H1 (cell line): ENCODE measurements around the gene ZNF670. TPM values are rescaled to one million over a fixed set of nuclear protein-coding genes. Genes with fewer than 3 reads are reported as not detected.
A peak's percentile ranks its signal among the peaks of the same experiment; 100 is the strongest.

Experiments used
- CTCF ChIA-PET: fragments of 300-600 bp; sonication (Branson Sonifier 250); formaldehyde crosslinking; loops from one replicate; lab custom pipeline; 2021; ENCODE audit not compliant: partially characterized antibody; lab: Charles Lee
- POLR2A ChIA-PET: fragments of 300-600 bp; sonication (Branson Sonifier 250); formaldehyde crosslinking; loops from one replicate; lab custom pipeline; 2021; ENCODE audit warnings: inconsistent platforms; ENCODE audit not compliant: partially characterized antibody; lab: Charles Lee
- DNase-seq, 2 experiments: peaks; one replicate each; pipeline versions ENCODE4 v3.0.0 to v3.0.0-alpha.2; 2010 to 2022; ENCODE audit warnings: low spot score in 2 of 2, low read depth in 1 of 2, mixed read lengths in 1 of 2
- FAIRE-seq: peaks from 2 replicates; lab custom pipeline; 2011; peaks lifted over from hg19 to GRCh38; lab: Jason Lieb, UNC
- H2AFZ ChIP-seq: 2 replicates; pipeline ENCODE4 v1.8.1; 2012; ENCODE audit warnings: low read length, inconsistent platforms
- H2AK5ac ChIP-seq: 2 replicates; pipeline ENCODE4 v1.6.1; 2013; ENCODE audit warnings: low read depth, low read length
- H2BK120ac ChIP-seq: replicated peaks from 2 replicates; pipeline ENCODE3; 2013; ENCODE audit warnings: low read depth, low read length, inconsistent platforms
- H2BK12ac ChIP-seq: 2 replicates; pipeline ENCODE4 v1.6.1; 2013; ENCODE audit warnings: low read depth, low read length
- H2BK15ac ChIP-seq: 2 replicates; pipeline ENCODE4 v1.6.1; 2013; ENCODE audit warnings: low read length
- H2BK20ac ChIP-seq: 2 replicates; pipeline ENCODE4 v1.6.1; 2013; ENCODE audit warnings: low read length
- H2BK5ac ChIP-seq: 2 replicates; pipeline ENCODE4 v1.6.1; 2013; ENCODE audit warnings: low read depth, low read length
- H3K14ac ChIP-seq: 2 replicates; pipeline ENCODE4 v1.6.1; 2013; ENCODE audit warnings: inconsistent platforms; ENCODE audit not compliant: insufficient read length
- H3K18ac ChIP-seq: 2 replicates; pipeline ENCODE4 v1.6.1; 2013; ENCODE audit warnings: low read length; ENCODE audit errors: extremely low read depth
- H3K23ac ChIP-seq: 2 replicates; pipeline ENCODE4 v1.6.1; 2013; ENCODE audit warnings: inconsistent platforms; ENCODE audit not compliant: insufficient read length
- H3K23me2 ChIP-seq: 2 replicates; pipeline ENCODE4 v1.6.1; 2013; ENCODE audit warnings: low read depth, low read length
- H3K27ac ChIP-seq: 2 replicates; pipeline ENCODE4 v1.6.1; 2011; ENCODE audit warnings: low read depth, low read length, inconsistent platforms
- H3K27me3 ChIP-seq, 4 experiments: replicated peaks in 1 of 4; 1 replicate in 1 of 4; 2 replicates in 3 of 4; pipeline versions ENCODE4 v1.6.1 to v1.8.1; 2011 to 2013; ENCODE audit warnings: low read length in 3 of 4, mild to moderate bottlenecking in 3 of 4, inconsistent platforms in 2 of 4, mixed read lengths in 2 of 4, moderate library complexity in 1 of 4; ENCODE audit not compliant: control insufficient read depth in 3 of 4, insufficient read depth in 3 of 4; ENCODE audit errors: extremely low read depth in 1 of 4
- H3K36me3 ChIP-seq, 4 experiments: 2 replicates each; pipeline versions ENCODE4 v1.6.1 to v1.8.1; 2011 to 2013; ENCODE audit warnings: mild to moderate bottlenecking in 4 of 4, low read length in 3 of 4, moderate library complexity in 2 of 4, control low read depth in 1 of 4, inconsistent platforms in 1 of 4; ENCODE audit not compliant: insufficient read depth in 4 of 4, control insufficient read depth in 2 of 4
- H3K4ac ChIP-seq: replicated peaks from 2 replicates; pipeline ENCODE3; 2013; ENCODE audit warnings: low read length, low read depth, mixed read lengths, inconsistent platforms; ENCODE audit not compliant: insufficient read length
- H3K4me1 ChIP-seq, 4 experiments: replicated peaks in 1 of 4; 1 replicate in 1 of 4; 2 replicates in 3 of 4; pipeline versions ENCODE4 v1.6.1 to v1.8.1; 2011 to 2013; ENCODE audit warnings: low read length in 3 of 4, inconsistent platforms in 2 of 4, mixed read lengths in 1 of 4; ENCODE audit not compliant: insufficient read depth in 4 of 4, control insufficient read depth in 3 of 4
- H3K4me2 ChIP-seq, 2 experiments: 2 replicates each; pipeline versions ENCODE4 v1.6.1 to v1.8.1; 2011 to 2013; ENCODE audit warnings: low read depth in 2 of 2, low read length in 2 of 2, control low read depth in 1 of 2, inconsistent platforms in 1 of 2, mild to moderate bottlenecking in 1 of 2; ENCODE audit not compliant: insufficient read depth in 1 of 2
- H3K4me3 ChIP-seq, 4 experiments: fragments of 200-600, 300-600 bp in 1 of 4; sonication (generic), shearing (Covaris generic), sonication (Bioruptor Twin) in 1 of 4; 2 replicates each; pipeline versions ENCODE4 v1.5.1 to v1.8.1; 2011 to 2016; ENCODE audit warnings: low read length in 4 of 4, low read depth in 3 of 4, control low read depth in 2 of 4, inconsistent platforms in 2 of 4, mild to moderate bottlenecking in 2 of 4, mixed read lengths in 1 of 4, moderate library complexity in 1 of 4; ENCODE audit not compliant: insufficient read depth in 2 of 4; ENCODE audit errors: extremely low read depth in 1 of 4
- H3K56ac ChIP-seq: replicated peaks from 2 replicates; pipeline ENCODE3; 2013; ENCODE audit warnings: low read depth, mild to moderate bottlenecking, mixed read lengths, low read length, inconsistent platforms; ENCODE audit not compliant: insufficient read length
- H3K79me1 ChIP-seq: 2 replicates; pipeline ENCODE4 v1.6.1; 2013; ENCODE audit warnings: low read depth, low read length, control low read depth
- H3K79me2 ChIP-seq, 2 experiments: 2 replicates each; pipeline versions ENCODE4 v1.6.1 to v1.8.1; 2012 to 2013; ENCODE audit warnings: low read length in 2 of 2, mild to moderate bottlenecking in 2 of 2, inconsistent platforms in 1 of 2; ENCODE audit not compliant: insufficient read depth in 2 of 2, control insufficient read depth in 1 of 2
- H3K9ac ChIP-seq, 4 experiments: replicated peaks in 1 of 4; 1 replicate in 1 of 4; 2 replicates in 3 of 4; pipeline versions ENCODE4 v1.6.1 to v1.8.1; 2011 to 2013; ENCODE audit warnings: low read depth in 3 of 4, low read length in 3 of 4, control low read depth in 2 of 4, mild to moderate bottlenecking in 2 of 4, moderate library complexity in 2 of 4, inconsistent platforms in 1 of 4; ENCODE audit errors: extremely low read depth in 1 of 4
- H3K9me3 ChIP-seq, 2 experiments: 2 replicates each; pipeline versions ENCODE4 v1.6.1 to v1.8.1; 2012 to 2013; ENCODE audit warnings: mild to moderate bottlenecking in 2 of 2, moderate library complexity in 2 of 2, control low read depth in 1 of 2, inconsistent platforms in 1 of 2, low read depth in 1 of 2, low read length in 1 of 2, mixed read lengths in 1 of 2; ENCODE audit not compliant: insufficient read depth in 2 of 2
- H4K20me1 ChIP-seq, 2 experiments: replicated peaks in 1 of 2; 2 replicates each; pipeline versions ENCODE3 to v1.8.1; 2011 to 2013; ENCODE audit warnings: inconsistent platforms in 2 of 2, low read length in 2 of 2, mild to moderate bottlenecking in 1 of 2; ENCODE audit not compliant: insufficient read depth in 2 of 2, control insufficient read depth in 1 of 2
- H4K5ac ChIP-seq: 2 replicates; pipeline ENCODE4 v1.6.1; 2013; ENCODE audit warnings: low read length, low read depth, mixed read lengths, inconsistent platforms; ENCODE audit not compliant: insufficient read length
- H4K8ac ChIP-seq: 2 replicates; pipeline ENCODE4 v1.8.0; 2013; ENCODE audit warnings: mild to moderate bottlenecking, moderate library complexity, low read length, inconsistent platforms; ENCODE audit not compliant: insufficient read depth; ENCODE audit errors: extremely low read depth
- H4K91ac ChIP-seq: replicated peaks from 2 replicates; pipeline ENCODE3; 2013; ENCODE audit warnings: low read length, mixed read lengths, inconsistent platforms; ENCODE audit not compliant: insufficient read length
- CEBPB ChIP-seq: IDR thresholded peaks from 2 replicates; pipeline ENCODE4 v1.6.1; 2012; ENCODE audit warnings: low read depth, low read length
- CTBP2 ChIP-seq: IDR thresholded peaks from 2 replicates; pipeline ENCODE4 v1.7.0; 2011; ENCODE audit warnings: borderline replicate concordance, mild to moderate bottlenecking, moderate library complexity, mixed read lengths, low read length; ENCODE audit not compliant: insufficient read depth, insufficient read length
- TEAD4 ChIP-seq: IDR thresholded peaks from 2 replicates; pipeline ENCODE4 v1.6.1; 2012; ENCODE audit warnings: low read depth, low read length, inconsistent platforms, mixed read lengths
- WGBS, 2 experiments: shearing (Covaris generic) in 1 of 2; methylation state at CpG; one replicate each; pipeline versions ENCODE4 v1.1.6 to v1.1.7; 2013 to 2015; ENCODE audit warnings: low lambda C conversion rate in 2 of 2, mixed read lengths in 2 of 2, inconsistent platforms in 1 of 2, low coverage in 1 of 2, missing lambda C conversion rate in 1 of 2; ENCODE audit not compliant: insufficient replicate concordance in 2 of 2, insufficient coverage in 1 of 2, insufficient read length in 1 of 2; ENCODE audit errors: extremely low coverage in 1 of 2, missing lambda C conversion rate in 1 of 2; 5-methylcytosine and 5-hydroxymethylcytosine counted together
- polyA plus RNA-seq, 7 experiments: library from polyadenylated mRNA; depleted of rRNA in 3 of 7; stranded (reverse) in 5 of 7; unstranded in 2 of 7; fragments of >200 nt in 5 of 7; fragments of 200-250 nt in 2 of 7; gene quantifications; 1 replicate in 5 of 7; 2 replicates in 1 of 7; 4 replicates in 1 of 7; pipeline versions ENCODE4 v1.2.1 to v1.2.3, GENCODE V29; 2011 to 2013; ENCODE audit warnings: missing spikeins in 2 of 7, mixed read lengths in 2 of 7
- total RNA-seq: library from RNA; stranded (reverse); fragmentation: NEBNext Ultra II Directional; extraction: Animal tissue kit (Norgen Biotek cat#: 25700); gene quantifications from 2 replicates; pipeline ENCODE4 v1.2.1, GENCODE V29; 2021

ZNF670 gene
- total and polyA plus RNA-seq, 2 of the 8 experiments (the other 6 are each of a cell fraction or from before 2014, with no cell fraction given) = 2.8 to 15.4 TPM

- Histone ChIP-seq H3K4me3 (peak overlapping the region; percentile 40 to 73 (median 56)), H3K14ac (no peak overlapping the region), H3K27ac (no peak overlapping the region), H4K91ac (no peak overlapping the region), H3K18ac (no peak overlapping the region), H3K56ac (no peak overlapping the region), H3K4ac (no peak overlapping the region), H3K4me2 (peak overlapping the region; percentile 47 to 94), H4K5ac (no peak overlapping the region), H3K9ac (no peak overlapping the region; a peak in 1 of 7 replicates), H3K27me3 (peaks cover 2 to 32% (median 15%) of the 10 kb centered on the region in 4 experiments), H3K36me3 (no peaks in the 10 kb centered on the region), H3K4me1 (peaks cover 0 to 6% (median 5%) of the 10 kb centered on the region in 4 experiments; a peak in 6 of 7 replicates), H2BK12ac (no peak overlapping the region), H3K79me1 (no peaks in the 10 kb centered on the region), H2BK120ac (no peak overlapping the region), H3K23me2 (peaks cover 16% of the 10 kb centered on the region; the same call in 1 of the 2 replicates), H2BK20ac (no peak overlapping the region), H3K9me3 (no peaks in the 10 kb centered on the region), H2BK15ac (no peak overlapping the region), H2BK5ac (no peak overlapping the region), H4K20me1 (peaks cover 0 to 3% of the 10 kb centered on the region in 2 experiments), H3K79me2 (no peaks in the 10 kb centered on the region), H2AK5ac (no peak overlapping the region), H4K8ac (peak overlapping the region; percentile 41; the same call in 1 of the 2 replicates), H3K23ac (no peak overlapping the region), H2AFZ (no peak overlapping the region; the same call in 1 of the 2 replicates)
- FAIRE-seq (no peak), DNase-seq (no peak)
- ChIA-PET CTCF (interaction anchor here (0.6 to 1.3 kb wide), 3 partner anchors 9 to 135 kb away, joined by 3 to 5 read pairs (median 3); no protein-coding TSS in a partner anchor), POLR2A (interaction anchor here (1.5 kb wide), 1 partner anchor 180 kb away, joined by 4 read pairs; no protein-coding TSS in a partner anchor)
- WGBS, 2 experiments = 21% methylated on average over 28 of the region's 30 CpGs; no CpG with 5 or more reads in 1 of the 2 experiments
- TF ChIP-seq CEBPB = no peak
- TF ChIP-seq TEAD4 = no peak
- TF ChIP-seq CTBP2 = no peak
These were observed 32.1 kb upstream of the ZNF670 start for GRCh38 chr1:247110627-247111258.
